SK-N-MC (cell line): ENCODE results near the gene AQP9.

Experiments
- EZH2 ChIP-seq: fragments of 200-600 bp; sonication (generic); IDR thresholded peaks from one replicate; pipeline ENCODE4 v1.6.1; 2017; ENCODE audit warnings: antibody characterized with exemption
- FOXP2 ChIP-seq: optimal IDR thresholded peaks from 2 replicates; pipeline ENCODE3; 2011; ENCODE audit warnings: mild to moderate bottlenecking, moderate library complexity; ENCODE audit not compliant: insufficient read depth; ENCODE audit errors: extremely low read length, control extremely low read depth
- POLR2AphosphoS5 ChIP-seq: IDR thresholded peaks from 2 replicates; pipeline ENCODE4 v1.6.1; 2012; ENCODE audit warnings: mild to moderate bottlenecking, low read depth, low read length, borderline replicate concordance

DNA sequence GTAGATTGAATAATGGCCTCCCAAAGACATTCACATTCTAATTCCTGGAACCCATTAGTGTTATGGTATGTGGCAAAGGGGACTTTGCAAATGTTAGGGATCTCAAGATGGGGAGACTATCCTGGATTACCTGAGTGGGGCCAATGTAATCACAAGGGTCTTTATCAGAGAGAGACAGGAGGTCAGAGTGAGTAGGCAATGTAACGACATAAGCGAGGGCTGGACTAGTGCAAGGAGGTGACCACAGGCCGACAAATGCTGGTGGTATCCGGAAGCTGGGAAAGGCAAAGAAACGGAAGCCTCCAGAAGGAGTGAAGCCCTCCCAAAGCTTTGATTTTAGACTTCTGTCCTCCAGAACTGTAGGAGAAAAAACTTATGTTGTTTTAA lies 26.5 kb upstream of the AQP9 start:
- TF ChIP-seq POLR2AphosphoS5 (no peak), EZH2 (no peak), FOXP2 (no peak)
